GM18520 (cell line): ENCODE data around the gene PAIP1.
"Not testable (repeated sequence)": the region's sequence is repeated elsewhere in the genome, so short reads cannot be mapped to it uniquely, and the experiment has no call there.

Source experiments
- ATAC-seq: cut with Tn5 transposase; IDR thresholded peaks from one replicate; pipeline ENCODE4 v1.9.1; 2021; ENCODE audit not compliant: unreplicated experiment

The PAIP1 gene, protein sequence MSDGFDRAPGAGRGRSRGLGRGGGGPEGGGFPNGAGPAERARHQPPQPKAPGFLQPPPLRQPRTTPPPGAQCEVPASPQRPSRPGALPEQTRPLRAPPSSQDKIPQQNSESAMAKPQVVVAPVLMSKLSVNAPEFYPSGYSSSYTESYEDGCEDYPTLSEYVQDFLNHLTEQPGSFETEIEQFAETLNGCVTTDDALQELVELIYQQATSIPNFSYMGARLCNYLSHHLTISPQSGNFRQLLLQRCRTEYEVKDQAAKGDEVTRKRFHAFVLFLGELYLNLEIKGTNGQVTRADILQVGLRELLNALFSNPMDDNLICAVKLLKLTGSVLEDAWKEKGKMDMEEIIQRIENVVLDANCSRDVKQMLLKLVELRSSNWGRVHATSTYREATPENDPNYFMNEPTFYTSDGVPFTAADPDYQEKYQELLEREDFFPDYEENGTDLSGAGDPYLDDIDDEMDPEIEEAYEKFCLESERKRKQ

DNA sequence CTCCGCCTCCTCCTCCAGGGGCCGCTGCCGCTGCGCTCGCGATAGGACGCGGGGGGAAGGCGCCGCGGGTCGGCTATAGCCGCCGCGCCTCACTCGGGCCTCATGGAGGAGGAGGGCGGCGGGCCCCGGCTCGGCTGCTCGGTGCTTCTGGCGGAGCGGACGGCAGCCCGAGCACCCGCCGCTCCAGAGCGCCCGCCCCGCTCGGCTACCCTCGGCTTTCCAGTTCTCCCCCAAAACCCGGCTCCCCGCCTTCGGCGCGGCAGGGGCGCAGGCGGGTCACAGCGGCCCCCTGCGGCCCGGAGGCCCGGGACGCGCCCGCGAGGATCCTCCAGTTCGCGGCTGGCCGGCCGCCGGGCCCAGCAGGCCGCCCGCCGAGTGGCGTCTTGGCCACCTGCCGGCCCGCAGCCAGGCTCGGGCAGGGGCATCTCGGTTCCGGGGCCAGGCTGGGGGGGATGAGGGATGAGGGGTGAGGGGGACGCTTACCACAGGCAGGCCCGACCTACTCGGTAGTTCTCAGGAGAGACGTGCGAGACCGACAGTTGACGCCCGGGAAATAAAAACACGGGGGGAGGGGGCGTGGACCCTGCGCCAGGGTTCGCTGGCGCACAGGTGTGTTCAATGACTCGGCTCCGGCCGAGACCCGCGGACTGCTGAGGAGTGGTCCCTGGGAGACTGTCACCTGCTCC, at the start of gene PAIP1:
PAIP1 (minus strand) TSS at position 221 of the 686 bp plus-strand sequence. CDS start 231 bp downstream, outside the sequence.
- ATAC-seq = peak; percentile 78

DNA sequence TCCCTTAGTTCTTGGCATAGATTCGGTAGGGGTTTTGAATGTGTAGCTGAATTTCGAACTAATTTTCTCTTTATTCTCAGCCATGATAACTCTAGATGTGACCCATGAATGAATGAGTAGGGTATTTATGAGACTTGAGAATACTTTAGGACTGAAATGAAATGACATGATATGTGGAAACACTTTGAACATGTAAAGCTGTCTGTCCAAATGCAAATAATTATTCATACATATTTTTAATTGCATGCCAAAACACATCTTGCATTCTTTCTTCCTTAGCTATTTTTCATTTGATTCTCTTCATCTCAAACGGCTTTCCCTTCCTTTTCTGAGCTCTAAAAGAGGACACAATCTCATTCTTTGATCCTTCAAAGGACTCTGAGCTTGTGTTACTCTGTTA, 49.5 kb upstream of the PAIP1 start:
- no peak for ATAC-seq

DNA sequence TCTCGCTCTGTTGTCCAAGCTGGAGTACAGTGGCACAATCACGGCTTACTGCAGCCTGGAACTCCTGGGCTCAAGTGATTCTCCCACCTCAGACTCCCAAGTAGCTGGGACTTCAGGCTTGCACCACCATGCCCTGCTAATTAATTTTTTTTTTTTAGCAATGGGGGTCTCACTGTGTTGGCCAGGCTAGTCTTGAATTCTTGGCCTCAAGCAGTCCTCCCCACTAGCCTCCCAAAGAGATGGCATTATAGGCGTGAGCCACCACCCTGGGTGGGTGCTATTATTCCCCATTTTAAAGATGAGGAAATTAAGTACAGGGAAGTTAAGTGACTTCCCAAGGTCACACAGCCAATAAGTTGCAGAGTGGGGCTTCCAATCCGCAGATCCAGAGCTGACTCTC, 47.8 kb upstream of the PAIP1 start:
- ATAC-seq = no peak

DNA sequence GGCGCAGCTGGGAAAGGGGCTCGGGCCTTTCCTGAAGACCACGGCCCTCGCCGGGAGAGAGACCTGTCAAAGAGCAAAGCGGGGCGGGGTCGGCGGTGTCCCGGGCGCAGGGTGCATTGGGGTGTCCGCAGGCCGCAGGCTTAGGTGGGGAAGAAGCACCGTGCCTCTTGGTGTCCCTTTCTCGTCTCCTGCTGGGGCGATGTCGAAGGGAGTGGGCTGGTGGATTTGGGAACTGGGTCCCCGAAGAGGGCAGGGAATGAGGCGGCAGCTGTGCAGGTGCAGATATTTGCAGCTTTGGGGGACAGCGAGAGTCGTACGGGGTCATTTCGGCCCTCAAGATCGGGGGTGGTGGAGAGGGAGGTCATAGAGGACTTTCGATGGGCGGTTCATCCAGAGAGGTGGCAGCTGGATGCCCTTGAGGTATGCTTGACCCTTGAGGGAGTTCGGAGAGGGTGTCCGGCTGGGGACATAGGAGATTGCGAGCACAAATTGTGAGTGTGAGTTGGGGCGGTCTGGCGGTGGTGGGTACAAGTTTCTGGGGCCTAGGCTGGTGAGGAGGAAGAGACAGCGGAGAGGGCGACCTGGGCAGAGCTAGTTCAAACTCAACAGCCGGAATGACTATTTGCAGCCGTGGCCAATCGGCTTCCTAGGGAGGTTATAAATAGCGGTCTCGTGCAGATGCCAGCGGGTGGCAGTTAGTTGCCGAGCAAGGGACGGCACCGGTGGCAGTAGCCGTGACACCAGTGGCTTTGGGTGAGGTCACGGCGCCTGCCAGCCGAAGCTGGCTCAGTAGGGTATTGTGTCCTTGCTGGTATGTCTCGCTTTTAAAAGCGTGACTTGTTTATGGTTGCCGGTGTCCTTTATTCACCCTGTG, 46.7 kb upstream of the PAIP1 start:
- ATAC-seq = peak; percentile 66

DNA sequence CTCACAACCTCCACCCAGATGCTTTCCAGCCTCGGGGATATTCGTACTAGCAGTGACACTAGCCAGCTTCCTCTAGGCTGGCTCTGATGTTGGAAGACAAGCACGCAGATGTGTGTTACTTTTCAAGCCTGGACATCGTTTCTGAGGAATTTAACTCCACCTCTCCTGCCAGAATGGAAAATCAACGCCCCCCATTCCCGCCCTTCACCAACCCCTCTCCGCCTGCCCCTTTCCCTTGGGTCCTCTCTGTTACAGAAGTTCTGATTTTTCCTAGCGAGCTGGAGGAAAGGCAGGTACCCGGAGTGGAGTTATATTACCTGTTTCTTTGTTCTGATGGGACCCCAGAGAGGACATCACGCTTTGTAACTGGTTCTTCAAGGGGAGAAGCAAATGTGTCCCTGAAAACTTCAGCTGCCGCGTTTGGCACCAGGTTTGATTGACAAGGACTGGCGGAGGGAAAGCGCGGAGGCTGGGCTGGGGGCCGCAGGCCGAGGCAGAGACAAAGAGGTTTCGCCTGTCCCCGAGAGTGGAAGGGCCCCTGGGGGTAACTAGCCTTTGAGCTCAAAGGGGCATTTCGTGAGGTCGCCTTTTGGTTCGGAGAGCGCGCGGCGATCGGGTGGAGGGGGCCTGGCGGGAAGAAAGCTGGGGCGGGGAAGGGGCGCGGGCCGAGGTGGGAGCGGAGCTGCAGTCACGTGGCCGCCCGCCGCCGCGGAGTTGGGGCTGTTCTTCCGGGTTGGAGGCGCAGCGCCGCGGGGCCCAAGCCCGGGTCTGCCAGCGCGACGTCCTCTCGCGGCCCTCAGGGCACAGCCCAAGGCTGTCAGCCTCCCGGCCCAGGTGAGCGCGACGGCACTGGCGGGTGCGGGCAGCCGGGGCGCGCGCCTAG, 45.8 kb upstream of the PAIP1 start, which contains the start of gene NNT:
NNT (plus strand) TSS at position 720 of the 883 bp plus-strand sequence. CDS start 6,016 bp downstream, outside the sequence.
- ATAC-seq = peak; percentile 65

DNA sequence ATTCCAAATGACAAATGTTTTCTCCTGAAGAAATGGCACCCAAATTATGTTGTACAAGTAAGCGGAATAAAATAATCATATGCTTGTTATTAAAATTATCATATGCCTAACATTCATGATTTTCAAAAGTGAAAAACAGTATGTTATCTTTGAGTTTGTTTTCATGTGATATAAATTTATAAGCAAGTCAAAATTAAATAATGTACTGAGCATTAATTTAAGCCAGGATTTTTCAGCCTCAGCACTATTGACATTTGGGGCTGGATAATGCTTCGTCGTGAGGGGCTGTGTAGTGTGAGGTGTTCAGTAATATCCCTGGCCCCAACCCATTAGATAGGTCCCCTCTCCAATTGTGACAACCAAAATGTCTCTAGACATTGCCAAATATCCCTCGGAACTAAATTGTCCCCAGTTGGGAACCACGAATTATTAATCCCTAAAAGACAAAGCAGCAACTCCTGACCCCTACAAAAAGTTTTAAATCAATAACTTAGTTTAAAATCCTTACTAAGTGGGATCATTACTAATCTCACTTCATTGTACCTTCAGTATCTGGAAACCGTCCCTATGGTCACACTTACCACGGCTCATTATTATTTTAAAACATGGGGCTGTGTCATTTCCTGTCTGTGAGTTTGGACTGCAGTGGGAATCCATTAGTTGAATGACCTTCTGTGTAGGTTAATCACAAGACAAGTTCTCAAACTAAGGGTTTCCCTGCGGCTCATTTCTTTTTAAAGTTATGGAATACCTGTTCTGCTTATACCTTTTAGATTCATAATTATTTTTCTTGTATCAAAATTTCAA, 44.8 kb upstream of the PAIP1 start:
- peak; percentile 23 for ATAC-seq

DNA sequence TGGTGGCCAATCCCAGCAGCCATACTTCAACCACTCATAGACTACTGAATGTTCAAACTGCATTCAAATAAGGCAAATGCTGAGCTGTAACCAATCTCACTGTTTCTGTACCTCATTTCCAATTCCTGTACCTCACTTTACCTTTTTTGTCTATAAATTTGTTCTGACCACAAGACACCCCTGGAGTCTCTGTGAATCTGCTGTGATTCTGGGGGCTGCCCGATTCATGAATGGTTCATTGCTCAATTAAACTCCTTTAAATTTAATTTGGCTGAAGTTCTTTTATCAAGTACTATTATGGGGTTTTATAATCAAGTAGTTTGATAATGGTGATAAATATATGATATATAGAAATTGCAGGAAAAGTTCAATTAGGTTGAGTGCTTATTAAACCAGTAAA, 42.0 kb upstream of the PAIP1 start:
- not testable (repeated sequence) for ATAC-seq

DNA sequence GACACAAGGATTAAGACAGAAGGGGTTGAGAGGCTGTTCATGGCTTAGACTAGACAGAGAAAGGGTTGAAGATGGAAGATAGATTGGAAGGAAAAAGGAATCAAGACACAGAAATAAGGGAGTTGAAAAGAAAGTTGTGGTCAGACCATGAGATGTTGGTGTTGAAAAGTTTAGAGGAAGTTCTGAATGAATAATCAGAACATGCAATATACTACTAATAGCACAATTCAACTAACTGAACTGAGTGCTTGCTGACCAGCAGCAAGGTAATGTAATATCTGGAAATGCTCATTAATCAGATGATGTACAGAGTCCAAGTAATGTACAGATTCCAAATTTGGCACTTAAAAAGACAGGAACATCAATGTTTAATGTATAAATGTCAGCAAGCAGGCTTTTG, 35.5 kb upstream of the PAIP1 start:
- ATAC-seq = peak; percentile 53

DNA sequence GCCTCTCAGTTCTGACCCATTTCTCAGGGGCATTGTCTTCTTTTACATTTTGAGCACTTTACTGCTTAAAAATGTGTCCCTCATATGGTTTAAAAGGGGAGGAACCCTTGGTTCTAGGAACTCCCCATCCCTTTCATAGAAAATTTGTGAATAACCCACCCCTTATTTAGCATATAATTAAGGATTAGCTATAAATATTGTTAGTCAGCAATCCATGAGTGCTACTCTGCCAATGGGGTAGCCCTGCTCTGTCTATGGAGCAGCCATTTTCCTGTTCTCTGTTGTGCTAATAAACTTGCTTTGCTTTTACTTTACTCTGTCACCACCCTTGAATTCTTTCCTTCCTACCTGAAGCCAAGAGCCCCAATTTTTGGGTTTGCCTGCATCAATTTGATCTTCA, 33.8 kb upstream of the PAIP1 start:
- ATAC-seq = no peak

DNA sequence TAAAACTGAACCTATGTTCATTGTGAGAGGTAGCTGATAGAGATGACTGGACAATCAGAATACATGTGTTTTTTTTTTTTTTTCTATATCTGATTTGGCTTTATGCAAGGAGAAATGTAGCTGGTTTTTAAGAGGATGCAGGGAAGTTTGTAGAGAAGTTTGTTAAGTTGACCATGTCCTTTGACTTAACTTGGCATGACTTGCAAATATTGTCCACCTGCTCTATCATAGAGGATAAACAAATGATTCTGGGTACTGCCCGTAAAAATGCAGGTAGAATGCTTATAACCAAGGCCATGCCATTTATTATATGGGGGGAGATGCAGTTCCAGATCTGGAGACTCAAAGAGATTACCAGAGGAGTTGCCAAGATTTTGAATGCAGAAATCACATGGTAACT, 32.4 kb upstream of the PAIP1 start:
- ATAC-seq = no peak

DNA sequence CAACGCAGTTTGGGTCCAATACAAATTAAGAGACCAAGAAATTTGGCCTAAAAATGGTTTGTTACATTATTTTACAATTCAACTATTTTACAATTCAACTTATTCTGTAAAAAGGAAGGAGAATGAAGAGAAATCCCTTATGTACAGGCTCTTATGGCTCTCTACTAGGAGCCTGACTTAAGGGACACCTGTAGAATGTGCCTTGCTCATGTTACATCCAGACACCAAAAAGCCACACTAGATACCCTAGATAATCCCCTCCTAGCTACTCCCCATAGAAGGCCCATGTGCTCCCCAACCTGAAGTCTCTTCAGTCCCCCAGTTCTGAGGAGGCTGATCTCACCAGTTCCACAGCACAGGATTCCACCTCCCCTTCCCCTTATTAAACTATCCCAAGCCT, 32.0 kb upstream of the PAIP1 start:
- no peak for ATAC-seq

DNA sequence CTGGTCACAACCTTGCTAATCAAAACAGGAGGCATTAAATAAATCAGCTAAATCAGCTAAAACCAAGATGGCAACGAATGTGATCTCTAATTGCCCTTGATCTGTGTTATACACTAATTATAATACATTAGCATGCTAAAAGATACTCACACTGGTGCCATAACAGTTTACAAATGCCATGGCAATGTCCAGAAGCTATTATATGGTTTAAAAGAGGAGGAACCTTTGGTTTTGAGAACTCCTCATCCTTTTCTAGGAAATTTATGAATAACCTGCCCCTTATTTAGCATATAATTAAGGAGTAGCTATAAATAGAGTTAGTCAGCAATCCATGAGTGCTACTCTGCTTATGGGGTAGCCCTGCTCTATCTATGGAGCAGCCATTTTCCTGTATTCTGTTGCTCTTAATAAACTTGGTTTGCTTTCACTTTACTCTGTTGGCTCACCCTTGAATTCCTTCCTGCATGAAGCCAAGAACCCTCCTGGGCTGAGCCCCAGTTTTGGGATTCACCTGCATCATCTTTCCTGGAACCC, 27.4 kb upstream of the PAIP1 start:
- ATAC-seq = no peak

DNA sequence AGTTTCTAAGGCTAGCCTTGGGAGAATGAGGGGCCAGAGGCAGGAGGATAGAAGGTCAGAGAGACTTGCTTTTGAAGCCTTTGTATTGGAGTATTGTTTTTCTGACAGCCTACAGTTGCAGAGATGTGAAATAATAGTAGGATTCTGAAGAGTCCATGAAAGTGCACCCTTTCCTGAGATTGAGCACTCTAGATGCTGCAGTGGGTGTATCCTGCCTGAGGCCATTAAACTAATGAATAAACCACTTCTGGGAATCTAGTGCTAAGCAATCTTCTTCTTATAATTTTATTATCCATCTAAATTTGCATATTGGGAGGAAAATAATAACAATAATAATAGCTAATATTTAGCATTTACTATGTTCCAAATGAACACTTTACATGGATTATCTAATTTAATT, 26.8 kb upstream of the PAIP1 start:
- ATAC-seq = no peak

DNA sequence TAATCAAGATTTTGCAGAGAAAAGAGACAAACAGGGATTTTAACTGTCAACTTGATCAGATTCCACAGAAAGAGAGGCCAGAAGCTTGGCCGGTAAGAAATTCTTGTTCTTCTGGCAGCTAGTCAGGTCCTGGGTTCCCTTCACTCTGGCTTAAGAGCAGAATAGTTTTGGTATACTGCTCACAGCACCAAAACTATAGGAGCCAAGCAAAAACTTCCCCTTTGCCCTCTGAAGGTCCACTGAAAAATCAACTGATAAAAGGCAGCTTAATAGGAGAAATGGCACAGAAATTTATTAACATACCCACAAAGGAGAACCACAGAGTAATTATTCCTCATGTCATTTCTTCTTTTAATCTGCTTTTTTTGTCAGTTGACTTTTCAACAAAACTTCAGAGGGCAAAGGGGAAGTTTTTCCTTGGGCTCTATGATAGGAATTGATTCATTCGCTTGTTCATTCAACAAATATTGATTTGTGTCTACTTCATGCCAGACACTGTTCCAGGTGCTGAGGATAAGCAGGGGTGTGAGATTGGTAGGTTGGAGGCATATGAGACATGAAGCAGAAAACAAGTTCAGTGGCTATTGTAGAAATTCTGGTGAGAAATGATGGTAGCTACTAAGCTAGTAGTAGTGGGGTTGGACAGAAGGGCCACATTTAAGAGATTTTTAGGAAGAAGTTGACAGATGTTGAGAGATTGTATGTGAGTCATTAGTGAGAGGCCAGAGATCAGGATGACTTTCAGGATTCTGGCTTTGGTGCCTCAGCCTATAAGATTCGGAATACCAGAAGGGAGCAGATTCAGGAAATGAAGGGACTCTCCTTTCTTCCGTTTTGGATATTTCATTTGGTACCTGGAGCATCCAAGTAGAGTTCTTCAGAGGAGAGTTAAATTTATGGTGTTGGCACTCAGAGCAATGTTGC, 25.5 kb upstream of the PAIP1 start:
- no peak for ATAC-seq

DNA sequence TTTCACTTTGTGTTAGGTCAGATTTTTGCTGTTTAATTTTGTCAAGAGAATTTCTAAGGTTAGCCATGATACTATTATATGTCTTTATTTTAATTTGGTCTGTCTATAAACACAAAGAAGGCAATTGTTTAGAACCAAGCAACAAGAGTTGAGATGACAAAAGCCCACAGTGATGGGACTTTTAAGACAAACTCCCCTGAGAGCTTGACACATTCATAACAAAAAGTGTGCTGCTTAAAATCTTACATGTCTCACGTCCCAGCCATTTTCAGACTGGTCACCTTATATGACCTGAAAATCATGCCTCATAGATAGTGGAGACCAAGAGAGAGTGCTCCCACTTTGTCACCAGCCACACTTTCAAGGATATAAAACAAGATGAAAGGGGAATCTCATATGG, 24.5 kb upstream of the PAIP1 start:
- ATAC-seq = no peak

DNA sequence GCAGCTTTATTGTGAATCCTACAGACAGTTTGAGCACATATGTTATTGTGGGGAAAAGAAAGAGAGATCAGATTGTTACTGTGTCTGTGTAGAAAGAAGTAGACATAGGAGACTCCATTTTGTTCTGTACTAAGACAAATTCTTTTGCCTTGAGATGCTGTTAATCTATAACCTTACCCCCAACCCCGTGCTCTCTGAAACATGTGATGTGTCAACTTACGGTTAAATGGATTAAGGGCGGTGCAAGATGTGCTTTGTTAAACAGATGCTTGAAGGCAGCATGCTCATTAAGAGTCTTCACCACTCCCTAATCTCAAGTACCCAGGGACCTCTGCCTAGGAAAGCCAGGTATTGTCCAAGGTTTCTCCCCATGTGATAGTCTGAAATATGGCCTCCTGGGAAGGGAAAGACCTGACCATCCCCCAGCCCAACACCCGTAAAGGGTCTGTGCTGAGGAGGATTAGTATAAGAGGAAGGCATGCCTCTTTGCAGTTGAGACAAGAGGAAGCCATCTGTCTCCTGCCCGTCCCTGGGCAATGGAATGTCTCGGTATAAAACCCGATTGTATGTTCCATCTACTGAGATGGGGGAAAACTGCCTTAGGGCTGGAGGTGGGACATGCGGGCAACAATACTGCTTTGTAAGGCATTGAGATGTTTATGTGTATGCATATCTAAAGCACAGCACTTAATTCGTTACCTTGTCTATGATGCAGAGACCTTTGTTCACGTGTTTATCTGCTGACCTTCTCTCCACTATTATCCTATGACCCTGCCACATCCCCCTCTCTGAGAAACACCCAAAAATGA, 23.7 kb upstream of the PAIP1 start:
- not testable (repeated sequence) for ATAC-seq

DNA sequence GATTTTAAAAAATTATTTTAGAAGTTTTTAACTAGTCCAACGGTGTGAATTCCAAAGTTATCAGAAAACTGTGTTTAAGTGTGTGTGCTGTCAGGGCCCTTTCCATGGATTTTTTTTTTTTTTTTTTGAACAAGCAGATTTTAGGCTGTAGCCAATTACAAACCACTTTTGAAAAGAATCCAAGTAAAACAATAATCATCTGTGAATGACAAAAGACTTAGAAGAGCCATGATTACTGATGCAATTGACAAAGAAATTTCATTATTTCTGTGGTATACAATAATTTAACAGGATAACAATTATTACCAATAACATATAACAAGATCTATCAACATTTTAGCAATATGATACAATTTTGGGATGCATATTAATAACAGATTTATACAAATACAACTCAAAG, 16.2 kb upstream of the PAIP1 start:
- no peak for ATAC-seq
